ENCODE data around the gene NFATC4. TPM values are rescaled to one million over a fixed set of nuclear protein-coding genes. Genes with fewer than 3 reads are reported as not detected.

The NFATC4 gene
- total and polyA plus RNA-seq, 10 of the 15 experiments (the other 5 are each of a cell fraction or from before 2014, with no cell fraction given): 0.97 to 14.3 (median 4.9) TPM

GRCh38 chr14:24364841-24365240 lies 3.1 kb upstream of the NFATC4 start (continued):
- TF ChIP-seq ATF3 (IDR thresholded peaks at IDR 0.05; ENCODE audit: borderline replicate concordance, extremely low read depth, low read depth, low read length) (no peak), PBX3 (IDR thresholded peaks at IDR 0.05; ENCODE audit: insufficient replicate concordance, low read depth, low read length) (no peak), FOS (IDR thresholded peaks at IDR 0.05; ENCODE audit: borderline replicate concordance, extremely low read depth, insufficient read length) (no peak), E4F1 (IDR thresholded peaks at IDR 0.05; ENCODE audit: borderline replicate concordance, partially characterized antibody) (no peak), PRDM15 (CRISPR knock-in tag; IDR thresholded peaks at IDR 0.05) (no peak)
